Smooth muscle cell (in vitro differentiated cells): ENCODE measurements around the gene SGK1. TPM values are rescaled to one million over a fixed set of nuclear protein-coding genes. Genes with fewer than 3 reads are reported as not detected.

Experiments
- DNase-seq: peaks from one replicate; lab custom pipeline; 2025; ENCODE audit not compliant: unreplicated experiment; lab: John Stamatoyannopoulos, UW
- H2AFZ ChIP-seq: fragments of 200-600 bp; sonication (generic); 2 replicates; pipeline ENCODE4 v1.6.0; 2016; ENCODE audit warnings: antibody characterized with exemption, low read depth, mild to moderate bottlenecking
- H3F3A ChIP-seq: fragments of 200-600 bp; sonication (generic); 2 replicates; pipeline ENCODE4 v1.6.0; 2017; ENCODE audit warnings: antibody characterized with exemption, low read depth
- H3K27ac ChIP-seq: fragments of 200-600 bp; sonication (generic); 2 replicates; pipeline ENCODE4 v1.5.1; 2016; ENCODE audit warnings: low read depth, mild to moderate bottlenecking
- H3K27me3 ChIP-seq: fragments of 200-600 bp; sonication (generic); 2 replicates; pipeline ENCODE4 v1.6.1; 2016; ENCODE audit warnings: low read depth, mild to moderate bottlenecking
- H3K36me3 ChIP-seq: fragments of 200-600 bp; sonication (generic); 2 replicates; pipeline ENCODE4 v1.5.1; 2016; ENCODE audit warnings: low read depth
- H3K4me1 ChIP-seq: fragments of 200-600 bp; sonication (generic); 2 replicates; pipeline ENCODE4 v1.5.1; 2016; ENCODE audit warnings: low read depth
- H3K4me2 ChIP-seq: fragments of 200-600 bp; sonication (generic); 2 replicates; pipeline ENCODE4 v1.6.0; 2016; ENCODE audit warnings: mild to moderate bottlenecking
- H3K4me3 ChIP-seq: fragments of 200-600 bp; sonication (generic); 2 replicates; pipeline ENCODE4 v1.5.1; 2016; ENCODE audit warnings: mild to moderate bottlenecking
- H3K79me2 ChIP-seq: fragments of 200-600 bp; sonication (generic); 2 replicates; pipeline ENCODE4 v1.6.0; 2016; ENCODE audit warnings: low read depth, mild to moderate bottlenecking
- H3K9ac ChIP-seq: fragments of 200-600 bp; sonication (generic); 2 replicates; pipeline ENCODE4 v1.6.0; 2016; ENCODE audit warnings: low read depth
- H3K9me3 ChIP-seq: fragments of 200-600 bp; sonication (generic); replicated peaks from 2 replicates; pipeline ENCODE4 v1.5.1; 2016; ENCODE audit warnings: low read depth
- H4K20me1 ChIP-seq: fragments of 200-600 bp; sonication (generic); 2 replicates; pipeline ENCODE4 v1.6.0; 2016; ENCODE audit warnings: low read depth
- WGBS: methylation state at CpG from one replicate; pipeline ENCODE4 v1.1.7; 2016; ENCODE audit warnings: low lambda C conversion rate; 5-methylcytosine and 5-hydroxymethylcytosine counted together
- polyA plus RNA-seq: library from polyadenylated mRNA; unstranded; fragments of >200 nt; fragmentation: Nextera tagmentation; extraction: Ambion mirVana; gene quantifications from 2 replicates; pipeline ENCODE4 v1.2.1, GENCODE V29; 2016
- total RNA-seq: library from RNA; depleted of rRNA; stranded (reverse); fragments of >200 nt; gene quantifications from 2 replicates; pipeline ENCODE4 v1.2.3, GENCODE V29; 2014
- TF ChIP-seq, protein P1 (sequence below): fragments of 200-600 bp; sonication (generic); IDR thresholded peaks from 2 replicates; pipeline ENCODE4 v1.5.1; 2017; ENCODE audit warnings: borderline replicate concordance, mild to moderate bottlenecking, antibody characterized with exemption; ENCODE audit not compliant: insufficient read depth, poor library complexity, severe bottlenecking

Gene SGK1
- total and polyA plus RNA-seq, 2 experiments from 2014 or later: 18.9 to 109 TPM

- no peak overlapping the region for H3K9ac ChIP-seq
- H3K27ac ChIP-seq: no peak overlapping the region
- 92% methylated on average over 7 of the region's 7 CpGs for WGBS
- no peaks in the 10 kb centered on the region for H3F3A ChIP-seq
- H3K79me2 ChIP-seq: no peaks in the 10 kb centered on the region
- no peaks in the 10 kb centered on the region for H4K20me1 ChIP-seq
- H3K9me3 ChIP-seq: no peaks in the 10 kb centered on the region
- H3K4me2 ChIP-seq: no peak overlapping the region
- H3K27me3 ChIP-seq: no peaks in the 10 kb centered on the region
- peak overlapping the region; percentile 35 for H2AFZ ChIP-seq
- no peaks in the 10 kb centered on the region for H3K36me3 ChIP-seq
- no peak overlapping the region for H3K4me3 ChIP-seq
- H3K4me1 ChIP-seq: peaks cover 11% of the 10 kb centered on the region
- TF ChIP-seq, protein P1, sequence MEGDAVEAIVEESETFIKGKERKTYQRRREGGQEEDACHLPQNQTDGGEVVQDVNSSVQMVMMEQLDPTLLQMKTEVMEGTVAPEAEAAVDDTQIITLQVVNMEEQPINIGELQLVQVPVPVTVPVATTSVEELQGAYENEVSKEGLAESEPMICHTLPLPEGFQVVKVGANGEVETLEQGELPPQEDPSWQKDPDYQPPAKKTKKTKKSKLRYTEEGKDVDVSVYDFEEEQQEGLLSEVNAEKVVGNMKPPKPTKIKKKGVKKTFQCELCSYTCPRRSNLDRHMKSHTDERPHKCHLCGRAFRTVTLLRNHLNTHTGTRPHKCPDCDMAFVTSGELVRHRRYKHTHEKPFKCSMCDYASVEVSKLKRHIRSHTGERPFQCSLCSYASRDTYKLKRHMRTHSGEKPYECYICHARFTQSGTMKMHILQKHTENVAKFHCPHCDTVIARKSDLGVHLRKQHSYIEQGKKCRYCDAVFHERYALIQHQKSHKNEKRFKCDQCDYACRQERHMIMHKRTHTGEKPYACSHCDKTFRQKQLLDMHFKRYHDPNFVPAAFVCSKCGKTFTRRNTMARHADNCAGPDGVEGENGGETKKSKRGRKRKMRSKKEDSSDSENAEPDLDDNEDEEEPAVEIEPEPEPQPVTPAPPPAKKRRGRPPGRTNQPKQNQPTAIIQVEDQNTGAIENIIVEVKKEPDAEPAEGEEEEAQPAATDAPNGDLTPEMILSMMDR: no peak
- no peak for DNase-seq
Observed at GRCh38 chr6:134146268-134147033, 171.5 kb downstream of the SGK1 start.

- TF ChIP-seq, protein P1: no peak
- no peak overlapping the region for H3K27ac ChIP-seq
- H3K4me2 ChIP-seq: no peak overlapping the region
- 69% methylated on average over 5 of the region's 5 CpGs for WGBS
- no peaks in the 10 kb centered on the region for H3K36me3 ChIP-seq
- H3K79me2 ChIP-seq: no peaks in the 10 kb centered on the region
- H3K9ac ChIP-seq: no peak overlapping the region
- peaks cover 11% of the 10 kb centered on the region for H3K4me1 ChIP-seq
- H4K20me1 ChIP-seq: no peaks in the 10 kb centered on the region
- peak overlapping the region; percentile 35 for H2AFZ ChIP-seq
- DNase-seq: no peak
- H3K4me3 ChIP-seq: no peak overlapping the region
- no peaks in the 10 kb centered on the region for H3F3A ChIP-seq
- no peaks in the 10 kb centered on the region for H3K9me3 ChIP-seq
- no peaks in the 10 kb centered on the region for H3K27me3 ChIP-seq
Observed at GRCh38 chr6:134145786-134146185, 172.1 kb downstream of the SGK1 start.

DNA sequence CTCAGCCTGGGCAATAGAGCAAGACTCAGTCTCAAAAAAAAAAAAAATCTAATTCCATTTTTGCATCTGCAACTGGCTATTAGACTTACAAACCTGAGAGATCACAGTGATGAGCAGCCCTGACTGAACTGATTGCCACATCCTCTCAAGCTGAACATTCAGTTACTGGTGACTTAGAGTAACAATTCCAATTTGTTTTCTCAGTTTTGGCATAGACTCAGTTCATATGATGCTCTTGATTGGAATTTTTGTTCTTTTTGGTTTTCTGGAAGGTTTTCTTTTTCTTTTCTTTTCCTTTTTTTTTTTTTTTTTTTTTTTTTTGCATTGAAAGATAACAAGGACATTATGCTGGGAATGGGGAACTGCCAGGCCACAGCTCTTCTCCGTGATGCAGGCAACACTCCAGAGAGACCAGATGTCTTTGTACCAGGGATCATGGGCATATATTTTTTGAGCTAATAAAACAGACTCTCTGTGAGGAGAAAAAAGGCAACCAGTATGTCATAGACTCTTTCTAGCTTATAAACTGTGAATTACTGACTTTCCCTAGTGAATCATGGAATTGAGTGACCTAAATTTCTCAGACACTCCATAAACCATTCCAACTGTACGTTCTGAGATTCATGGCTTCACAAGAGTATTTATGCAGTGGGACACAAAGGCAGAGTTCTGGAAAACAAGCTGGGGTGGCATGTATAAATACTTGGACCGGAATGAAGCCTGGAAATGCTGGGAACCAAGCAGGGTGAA lies 179.5 kb downstream of the SGK1 start:
- no peak for DNase-seq
- Histone ChIP-seq H2AFZ (peak overlapping the region; percentile 22), H3K36me3 (no peaks in the 10 kb centered on the region), H3K9me3 (no peaks in the 10 kb centered on the region), H3K4me1 (no peaks in the 10 kb centered on the region), H3K9ac (no peak overlapping the region), H3K27ac (no peak overlapping the region), H3K4me3 (no peak overlapping the region), H3K27me3 (no peaks in the 10 kb centered on the region), H3K79me2 (no peaks in the 10 kb centered on the region), H3F3A (no peaks in the 10 kb centered on the region), H4K20me1 (no peaks in the 10 kb centered on the region), H3K4me2 (no peak overlapping the region)
- 42% methylated on average over 3 of the region's 3 CpGs for WGBS
- TF ChIP-seq, protein P1: no peak
